ENCODE measurements around the gene NCAN. TPM values are rescaled to one million over a fixed set of nuclear protein-coding genes. Genes with fewer than 3 reads are reported as not detected.

The NCAN gene
- total and polyA plus RNA-seq, 9 of the 15 experiments (the other 6 are each of a cell fraction or from before 2014, with no cell fraction given), result 0.04 TPM; not detected in 8

DNA sequence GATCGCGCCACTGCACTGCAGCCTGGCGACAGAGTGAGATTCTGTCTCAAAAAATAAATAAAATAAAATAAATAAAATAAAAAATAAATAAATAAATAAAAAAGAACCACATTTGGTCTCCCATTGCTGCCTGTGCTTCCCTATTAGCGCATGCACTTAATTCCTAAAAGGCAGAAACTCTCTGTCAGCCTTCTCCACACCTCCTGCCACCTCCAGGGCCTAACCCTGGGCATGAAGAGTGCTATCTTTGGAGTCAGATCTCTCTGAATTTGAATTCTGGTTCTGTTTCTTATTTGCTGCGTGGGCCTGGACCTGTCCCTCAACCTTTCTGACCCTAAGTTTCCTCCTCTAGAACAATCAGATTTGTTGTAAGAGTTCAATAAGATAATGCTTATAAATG, 11.3 kb downstream of the NCAN start (continued):
- TF ChIP-seq, protein P1, sequence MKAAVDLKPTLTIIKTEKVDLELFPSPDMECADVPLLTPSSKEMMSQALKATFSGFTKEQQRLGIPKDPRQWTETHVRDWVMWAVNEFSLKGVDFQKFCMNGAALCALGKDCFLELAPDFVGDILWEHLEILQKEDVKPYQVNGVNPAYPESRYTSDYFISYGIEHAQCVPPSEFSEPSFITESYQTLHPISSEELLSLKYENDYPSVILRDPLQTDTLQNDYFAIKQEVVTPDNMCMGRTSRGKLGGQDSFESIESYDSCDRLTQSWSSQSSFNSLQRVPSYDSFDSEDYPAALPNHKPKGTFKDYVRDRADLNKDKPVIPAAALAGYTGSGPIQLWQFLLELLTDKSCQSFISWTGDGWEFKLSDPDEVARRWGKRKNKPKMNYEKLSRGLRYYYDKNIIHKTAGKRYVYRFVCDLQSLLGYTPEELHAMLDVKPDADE (conservative IDR thresholded peaks at IDR 0.05; ENCODE audit: control insufficient read depth, low read depth, low read length), result no peak
- TF ChIP-seq KLF6 (CRISPR knock-in tag; IDR thresholded peaks at IDR 0.05; ENCODE audit: borderline replicate concordance), result no peak
- no peak for TF ChIP-seq ELF1 (tag; IDR thresholded peaks at IDR 0.05)
- TF ChIP-seq CREBBP (IDR thresholded peaks at IDR 0.05; ENCODE audit: low read depth, low read length), result no peak
- TF ChIP-seq XRCC4 (IDR thresholded peaks at IDR 0.05; ENCODE audit: extremely low read depth, insufficient read depth, insufficient read length), result no peak
- TF ChIP-seq SLC30A9 (CRISPR knock-in tag; IDR thresholded peaks at IDR 0.05), result no peak
- TF ChIP-seq, protein P2, sequence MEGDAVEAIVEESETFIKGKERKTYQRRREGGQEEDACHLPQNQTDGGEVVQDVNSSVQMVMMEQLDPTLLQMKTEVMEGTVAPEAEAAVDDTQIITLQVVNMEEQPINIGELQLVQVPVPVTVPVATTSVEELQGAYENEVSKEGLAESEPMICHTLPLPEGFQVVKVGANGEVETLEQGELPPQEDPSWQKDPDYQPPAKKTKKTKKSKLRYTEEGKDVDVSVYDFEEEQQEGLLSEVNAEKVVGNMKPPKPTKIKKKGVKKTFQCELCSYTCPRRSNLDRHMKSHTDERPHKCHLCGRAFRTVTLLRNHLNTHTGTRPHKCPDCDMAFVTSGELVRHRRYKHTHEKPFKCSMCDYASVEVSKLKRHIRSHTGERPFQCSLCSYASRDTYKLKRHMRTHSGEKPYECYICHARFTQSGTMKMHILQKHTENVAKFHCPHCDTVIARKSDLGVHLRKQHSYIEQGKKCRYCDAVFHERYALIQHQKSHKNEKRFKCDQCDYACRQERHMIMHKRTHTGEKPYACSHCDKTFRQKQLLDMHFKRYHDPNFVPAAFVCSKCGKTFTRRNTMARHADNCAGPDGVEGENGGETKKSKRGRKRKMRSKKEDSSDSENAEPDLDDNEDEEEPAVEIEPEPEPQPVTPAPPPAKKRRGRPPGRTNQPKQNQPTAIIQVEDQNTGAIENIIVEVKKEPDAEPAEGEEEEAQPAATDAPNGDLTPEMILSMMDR (IDR thresholded peaks at IDR 0.05 in 2 of 3, conservative IDR thresholded peaks at IDR 0.05 in 1 of 3; ENCODE audit: insufficient read depth in 2 of 3, low read depth in 1 of 3, low read length in 3 of 3), result no peak
- no peak for TF ChIP-seq HIVEP1 (CRISPR knock-in tag; IDR thresholded peaks at IDR 0.05)
- no peak for TF ChIP-seq RBM14 (IDR thresholded peaks at IDR 0.05; ENCODE audit: borderline replicate concordance, insufficient read depth, low read depth, low read length)

Data from K562 (cell line).